NCI-H2227 (cell line): Measurements from ENCODE around the gene HERPUD1.
"Not testable (repeated sequence)": the region's sequence is repeated elsewhere in the genome, so short reads cannot be mapped to it uniquely, and the experiment has no call there.

Source experiments
- DNase-seq: peaks from one replicate; lab custom pipeline; 2025; ENCODE audit not compliant: unreplicated experiment; lab: John Stamatoyannopoulos, UW

The HERPUD1 gene

GRCh38 chr16:56953006-56953405 is 21.1 kb downstream of the HERPUD1 start:
- DNase-seq, result no peak

- DNase-seq, result no peak
Measured at GRCh38 chr16:56956076-56956475, 24.1 kb downstream of the HERPUD1 start.

- DNase-seq, result no peak
Measured at GRCh38 chr16:56956756-56957155, 24.8 kb downstream of the HERPUD1 start.

GRCh38 chr16:56960681-56961281 is 28.8 kb downstream of the HERPUD1 start:
- DNase-seq, result no peak

GRCh38 chr16:56961386-56961785 is 29.4 kb downstream of the HERPUD1 start:
- DNase-seq, result no peak

- DNase-seq, result no peak
Measured at GRCh38 chr16:56961851-56962281, 29.9 kb downstream of the HERPUD1 start, which contains the start of gene CETP. Gene CETP, plus strand, starts transcription at chr16:56961950. Its CDS starts 30 bp downstream, at chr16:56961980.

- DNase-seq, result peak; percentile 22
Measured at GRCh38 chr16:56964243-56965148, 32.6 kb downstream of the HERPUD1 start.

- DNase-seq, result no peak
Measured at GRCh38 chr16:56965149-56966092, 33.5 kb downstream of the HERPUD1 start.

GRCh38 chr16:56966093-56966475 is 34.1 kb downstream of the HERPUD1 start:
- no peak for DNase-seq

- DNase-seq, result no peak
Measured at GRCh38 chr16:56967733-56968132, 35.8 kb downstream of the HERPUD1 start.

- DNase-seq, result no peak
Measured at GRCh38 chr16:56969769-56970168, 37.8 kb downstream of the HERPUD1 start.

- no peak for DNase-seq
Measured at GRCh38 chr16:56970934-56971767, 39.2 kb downstream of the HERPUD1 start.

GRCh38 chr16:56971768-56972043 is 39.8 kb downstream of the HERPUD1 start:
- no peak for DNase-seq

GRCh38 chr16:56972403-56973293 is 40.7 kb downstream of the HERPUD1 start:
- DNase-seq, result no peak

GRCh38 chr16:56973294-56973689 is 41.4 kb downstream of the HERPUD1 start:
- no peak for DNase-seq

- not testable (repeated sequence) for DNase-seq
Measured at GRCh38 chr16:56973899-56974298, 42.0 kb downstream of the HERPUD1 start.

- no peak for DNase-seq
Measured at GRCh38 chr16:56974549-56975300, 42.8 kb downstream of the HERPUD1 start.

GRCh38 chr16:56975714-56976113 is 43.8 kb downstream of the HERPUD1 start:
- no peak for DNase-seq

GRCh38 chr16:56977216-56977615 is 45.3 kb downstream of the HERPUD1 start:
- DNase-seq, result no peak
